GM19397 (cell line): ENCODE results near the gene COMMD1.
"Not testable (repeated sequence)": the region's sequence is repeated elsewhere in the genome, so short reads cannot be mapped to it uniquely, and the experiment has no call there.

Experiments
- ATAC-seq: cut with Tn5 transposase; IDR thresholded peaks from one replicate; pipeline ENCODE4 v1.9.1; 2021; ENCODE audit warnings: mild to moderate bottlenecking, moderate library complexity; ENCODE audit not compliant: unreplicated experiment

The COMMD1 gene

GRCh38 chr2:62014102-62014501 lies 108.6 kb downstream of the COMMD1 start:
- ATAC-seq = no peak

DNA sequence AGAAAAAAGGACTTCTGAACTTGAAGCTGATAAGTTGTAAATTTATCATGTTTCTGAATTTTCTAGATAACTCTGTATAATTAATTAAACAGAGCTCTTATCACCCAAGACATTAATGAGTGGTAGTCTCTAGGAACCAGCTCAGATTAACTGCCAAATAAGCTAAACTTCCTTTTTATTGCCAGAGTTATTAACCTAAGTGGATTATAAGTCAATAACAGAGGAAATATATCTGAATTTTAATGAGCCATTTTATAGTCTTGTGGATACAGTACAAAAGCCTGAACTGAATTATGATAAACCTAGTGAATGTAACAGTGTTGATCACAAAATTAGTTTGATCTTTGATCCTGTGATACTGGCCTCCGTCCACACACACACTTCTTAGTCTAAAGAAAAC lies 111.5 kb downstream of the COMMD1 start:
- no peak for ATAC-seq

DNA sequence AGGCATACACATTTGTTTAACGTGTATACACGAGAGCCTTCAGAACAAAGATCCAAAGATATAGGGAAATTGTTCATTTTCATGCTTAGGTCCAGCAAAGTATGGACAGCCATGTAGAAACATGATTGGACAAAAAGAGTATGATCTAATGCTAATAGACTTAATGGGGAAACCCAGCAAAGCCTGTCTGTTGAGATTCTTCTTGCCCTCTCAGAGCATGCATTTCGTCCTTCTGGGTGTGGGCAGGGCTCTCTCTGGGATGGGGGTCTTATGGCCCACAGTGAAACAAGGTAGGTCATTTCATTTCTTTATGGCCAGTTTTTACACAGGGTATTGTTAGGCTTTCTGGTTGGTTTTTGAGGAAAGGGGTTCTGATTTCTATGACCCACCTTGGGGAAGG lies 124.4 kb downstream of the COMMD1 start:
- no peak for ATAC-seq

DNA sequence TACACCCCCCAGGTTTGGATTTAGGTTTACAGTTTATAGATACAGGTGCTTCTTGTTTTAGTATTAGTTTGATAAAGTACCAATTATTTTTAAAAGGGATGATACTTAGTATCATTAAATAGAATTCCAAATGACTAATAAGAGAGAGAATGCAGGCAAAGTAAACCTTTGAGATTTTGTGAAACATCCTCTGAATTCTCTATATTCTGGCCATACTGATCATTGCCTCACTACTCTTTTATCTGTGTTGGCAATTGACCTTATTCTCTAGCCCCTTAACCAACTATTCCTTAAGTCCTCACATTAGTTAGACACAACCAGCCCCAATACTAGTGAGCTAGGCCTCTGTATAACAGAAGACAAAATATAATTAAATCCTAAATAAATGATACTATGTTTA lies 125.4 kb downstream of the COMMD1 start:
- no peak for ATAC-seq

- ATAC-seq = no peak
These were observed 126.6 kb downstream of the COMMD1 start for GRCh38 chr2:62032096-62032495.

GRCh38 chr2:62034715-62035114 lies 129.2 kb downstream of the COMMD1 start:
- ATAC-seq = no peak

- no peak for ATAC-seq
These were observed 130.8 kb downstream of the COMMD1 start for GRCh38 chr2:62036229-62036628.

DNA sequence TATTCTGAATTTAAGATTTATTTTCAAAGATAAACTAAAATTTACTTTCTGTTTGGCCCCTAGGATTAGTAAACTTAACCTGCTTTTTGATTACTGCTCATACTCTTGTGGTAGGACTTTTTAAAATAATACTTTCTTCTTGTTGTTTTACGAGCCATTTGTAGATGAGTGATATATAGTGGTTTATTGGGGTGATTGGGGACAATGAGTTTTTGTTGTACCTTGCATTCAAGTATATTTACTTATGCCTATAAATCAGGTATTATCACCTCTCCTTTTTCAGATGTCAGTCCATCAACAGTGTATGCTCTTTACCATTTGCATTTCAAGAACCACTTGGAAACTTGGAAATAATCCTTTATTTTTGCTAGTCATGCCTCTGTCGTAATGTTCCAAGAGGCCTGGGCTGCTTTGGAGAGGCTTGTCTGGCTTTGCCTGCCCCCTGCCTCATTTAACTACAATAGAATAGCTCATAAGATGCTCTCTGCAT lies 131.3 kb downstream of the COMMD1 start:
- no peak for ATAC-seq

DNA sequence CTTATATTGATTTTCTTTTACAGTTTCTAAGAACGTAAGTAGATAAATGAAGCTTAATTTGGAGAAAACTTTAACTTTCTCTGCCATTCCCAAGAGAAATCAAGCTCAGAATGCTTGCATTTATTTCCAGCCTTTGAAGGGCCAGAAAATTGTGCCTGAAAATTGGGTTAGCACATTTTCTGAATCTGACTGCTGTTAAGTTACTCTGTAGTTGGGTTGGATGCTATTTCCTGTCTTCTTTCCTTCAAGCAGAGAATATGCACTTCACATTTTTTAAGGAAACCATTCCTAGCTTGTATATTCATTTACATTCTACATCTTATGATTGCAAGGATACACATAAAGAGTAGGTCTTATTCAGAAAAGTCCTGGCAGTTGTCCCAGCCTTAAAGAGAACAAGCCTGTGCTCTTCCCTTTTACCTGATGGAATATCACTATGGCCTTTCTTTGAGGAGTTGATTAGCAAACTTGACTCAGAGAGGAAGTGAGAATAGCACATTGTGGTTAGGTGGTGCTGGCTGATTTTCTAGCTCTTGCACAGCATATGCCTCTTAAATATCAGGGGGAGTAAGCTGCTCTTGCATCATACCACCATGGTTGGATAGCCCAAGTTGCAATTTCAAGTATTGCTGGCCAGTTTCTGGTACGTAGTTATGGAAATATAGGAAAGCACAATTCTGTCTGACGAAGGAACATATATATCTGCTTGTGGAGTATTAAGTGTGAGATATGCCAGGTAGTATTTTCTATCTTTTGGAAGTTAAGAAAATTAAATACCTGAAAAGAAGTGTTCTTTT lies 133.7 kb downstream of the COMMD1 start:
- ATAC-seq = peak; percentile 99

GRCh38 chr2:62040926-62041325 lies 135.5 kb downstream of the COMMD1 start:
- no peak for ATAC-seq

GRCh38 chr2:62041701-62042385 lies 136.4 kb downstream of the COMMD1 start:
- ATAC-seq = not testable (repeated sequence)

- no peak for ATAC-seq
These were observed 136.9 kb downstream of the COMMD1 start for GRCh38 chr2:62042400-62042799.

GRCh38 chr2:62042944-62043343 lies 137.5 kb downstream of the COMMD1 start:
- ATAC-seq = no peak

DNA sequence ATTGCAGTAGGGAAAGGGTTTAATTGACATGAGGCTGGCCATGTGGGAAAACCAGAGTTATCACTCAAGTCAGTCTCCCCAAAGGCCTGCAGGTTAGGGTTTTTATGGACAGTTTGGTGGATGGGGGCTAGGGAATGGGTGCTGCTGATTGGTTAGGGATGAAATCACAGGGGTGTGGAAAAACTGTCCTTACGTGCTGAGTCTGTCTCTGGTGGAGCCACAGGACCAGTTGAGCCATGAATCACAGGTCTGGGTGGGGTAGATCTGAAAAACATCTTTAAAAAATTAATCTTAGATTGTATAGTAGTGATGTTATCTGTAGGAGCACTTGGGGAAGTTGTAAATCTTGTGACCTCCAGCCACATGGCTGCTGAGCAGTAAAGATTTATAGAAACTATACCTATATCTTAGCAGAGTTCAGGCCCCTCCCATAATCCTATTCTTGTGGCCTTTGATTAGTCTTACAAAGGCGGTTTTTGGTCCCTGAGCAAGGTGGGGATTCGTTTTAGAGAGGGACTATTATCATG lies 139.6 kb downstream of the COMMD1 start:
- no peak for ATAC-seq

- no peak for ATAC-seq
These were observed 140.7 kb downstream of the COMMD1 start for GRCh38 chr2:62046141-62046540.

DNA sequence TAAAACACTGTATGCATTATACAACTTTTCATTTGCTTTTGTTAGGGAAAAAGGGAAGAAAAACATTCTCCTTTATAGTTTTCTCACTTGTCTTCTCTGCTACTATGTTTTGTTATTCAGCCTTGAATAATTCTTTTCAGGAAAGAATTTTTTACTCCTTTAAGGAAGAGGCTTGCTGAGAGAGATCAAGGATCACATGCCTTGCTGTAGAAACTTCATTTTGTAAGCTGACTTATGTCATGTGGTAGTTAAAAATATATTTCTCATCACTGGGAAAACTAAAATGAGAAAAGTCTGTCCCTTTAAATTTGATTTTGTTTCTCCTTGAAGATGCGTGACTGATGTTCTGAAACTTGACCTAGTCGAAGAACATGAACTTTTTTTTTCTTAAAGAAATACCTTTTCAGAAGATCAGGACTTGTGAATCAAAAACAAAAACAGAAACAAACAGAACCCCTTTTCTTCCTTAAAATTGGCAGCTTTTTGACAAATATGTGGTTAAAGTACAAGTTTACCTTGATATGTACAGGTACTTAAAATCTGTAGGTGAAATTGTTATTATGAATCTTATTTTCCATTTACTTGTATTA lies 145.1 kb downstream of the COMMD1 start:
- no peak for ATAC-seq

GRCh38 chr2:62054029-62054791 lies 148.7 kb downstream of the COMMD1 start:
- no peak for ATAC-seq

DNA sequence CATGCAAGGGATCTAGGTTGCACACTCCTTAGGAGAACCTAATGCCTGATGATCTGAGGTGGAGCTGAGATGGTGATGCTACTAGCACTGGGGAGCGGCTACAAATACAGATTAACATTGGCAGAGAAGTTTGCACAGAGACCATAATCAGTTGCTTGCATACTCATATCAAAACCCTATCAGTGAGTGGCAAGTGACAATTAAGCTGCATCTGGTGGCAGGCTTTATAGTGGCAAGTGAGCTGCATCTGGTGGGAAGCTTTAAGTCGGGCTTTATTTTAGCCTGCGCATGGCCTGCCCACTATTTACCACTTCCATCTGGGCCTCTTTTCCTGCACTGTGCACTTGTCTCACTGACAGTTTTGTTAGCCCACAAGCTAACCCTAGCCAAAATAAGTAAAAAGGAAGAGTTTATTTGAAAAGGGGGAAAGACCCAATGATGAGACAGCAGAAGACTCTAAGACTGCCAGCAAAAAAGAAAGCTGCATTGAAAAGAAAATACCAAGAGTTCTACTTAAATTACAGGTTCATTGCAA lies 149.5 kb downstream of the COMMD1 start:
- ATAC-seq = no peak

DNA sequence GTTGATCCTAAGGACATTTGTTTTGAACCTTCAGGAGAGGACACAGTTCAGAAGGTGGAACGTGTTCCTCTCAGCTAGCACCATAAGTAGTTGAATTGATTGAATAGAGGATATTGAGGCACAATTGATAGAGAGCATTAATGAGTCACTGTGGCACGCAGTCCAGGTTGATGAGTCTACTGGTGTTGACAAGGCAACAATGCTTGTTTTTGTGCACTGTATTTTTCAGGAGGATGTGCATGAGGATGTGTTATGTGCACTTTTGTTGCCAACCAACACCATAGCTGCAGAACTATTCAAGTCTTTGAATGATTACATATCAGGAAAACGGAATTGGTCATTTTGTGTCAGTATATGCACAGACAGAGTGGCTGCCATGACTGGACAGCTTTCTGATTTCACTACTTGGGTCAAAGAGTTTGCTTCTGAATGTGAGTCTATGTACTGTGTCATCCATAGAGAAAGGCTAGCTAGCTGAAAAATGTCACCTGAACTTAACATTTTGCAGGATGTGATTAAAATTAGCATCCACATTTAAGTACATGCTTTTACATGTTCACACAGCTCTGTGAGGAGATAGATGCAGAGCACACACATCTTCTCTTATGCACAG lies 150.4 kb downstream of the COMMD1 start:
- no peak for ATAC-seq

DNA sequence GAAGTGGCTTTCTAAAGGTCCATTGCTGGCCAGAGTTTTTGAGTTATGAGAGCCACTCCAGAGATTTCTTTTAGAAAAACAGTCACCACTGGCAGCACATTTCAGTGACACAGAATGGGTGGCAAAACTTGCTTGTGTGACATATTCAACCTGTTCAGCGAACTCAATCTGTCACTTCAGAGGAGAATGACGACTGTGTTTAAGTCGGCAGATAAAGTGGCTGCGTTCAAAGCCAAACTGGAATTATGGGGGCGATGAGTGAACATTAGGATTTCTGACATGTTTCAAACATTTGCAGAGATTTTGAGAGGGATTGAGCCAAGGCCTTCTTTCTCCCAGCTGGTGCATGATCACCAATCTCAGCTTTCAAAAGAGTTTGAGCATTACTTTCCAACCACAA lies 150.9 kb downstream of the COMMD1 start:
- no peak for ATAC-seq
